HepG2 (cell line): ENCODE data around the gene GORASP2. TPM values are rescaled to one million over a fixed set of nuclear protein-coding genes. Genes with fewer than 3 reads are reported as not detected.

Experiments
- ATAC-seq: fragments of 200-7000 bp; cut with Tn5 transposase; 3 replicates; pipeline ENCODE4 v1.9.1; 2020; ENCODE audit warnings: mild to moderate bottlenecking, moderate library complexity
- BruUV-seq: library from RNA; stranded (reverse); fragments of 400-500 nt; replicated peaks from 2 replicates; lab custom pipeline; 2021; lab: Mats Ljungman, UMichigan
- CTCF ChIA-PET: fragments of 300-600 bp; formaldehyde crosslinking; extraction: SDS; loops from one replicate; lab custom pipeline; 2021; ENCODE audit warnings: low total read pairs, inconsistent platforms, low intra/inter-chr PET ratio; lab: Yijun Ruan, JAX
- POLR2A ChIA-PET: fragments of 350-600 bp; sonication (Branson Sonifier 250); formaldehyde crosslinking; loops from one replicate; lab custom pipeline; 2020; ENCODE audit warnings: antibody characterized with exemption, inconsistent platforms; lab: Yijun Ruan, JAX
- DNase-seq: peaks from one replicate; pipeline ENCODE4 v3.0.0-alpha.2; 2015; ENCODE audit warnings: low spot score
- FAIRE-seq: peaks from 3 replicates; lab custom pipeline; 2011; peaks lifted over from hg19 to GRCh38; lab: Jason Lieb, UNC
- H2AFZ ChIP-seq: one replicate; pipeline ENCODE4 v1.6.1; 2011; ENCODE audit warnings: low read length, inconsistent platforms
- H3K27ac ChIP-seq: fragments of 300-600 bp; 3 replicates; pipeline ENCODE4 v1.8.0; 2011; ENCODE audit warnings: mixed run types, mild to moderate bottlenecking, mixed read lengths, low read length, inconsistent platforms; ENCODE audit not compliant: insufficient read depth; ENCODE audit errors: extremely low read length
- H3K27me3 ChIP-seq, 2 experiments: fragments of 200-600 bp in 1 of 2; 2 replicates in 1 of 2; 3 replicates in 1 of 2; pipeline versions ENCODE4 v1.6.0 to v1.8.0; 2011; ENCODE audit warnings: low read length in 2 of 2, mild to moderate bottlenecking in 2 of 2, moderate library complexity in 2 of 2, inconsistent platforms in 1 of 2; ENCODE audit not compliant: insufficient read depth in 2 of 2, control insufficient read depth in 1 of 2
- H3K36me3 ChIP-seq, 2 experiments: fragments of 200-600 bp in 1 of 2; replicated peaks in 1 of 2; 2 replicates in 1 of 2; 3 replicates in 1 of 2; pipeline versions ENCODE4 v1.5.1 to v1.8.0; 2011; ENCODE audit warnings: low read length in 2 of 2, inconsistent platforms in 1 of 2; ENCODE audit not compliant: insufficient read depth in 2 of 2, control insufficient read depth in 1 of 2
- H3K4me1 ChIP-seq: 2 replicates; pipeline ENCODE4 v1.5.1; 2012; ENCODE audit warnings: low read length, inconsistent platforms; ENCODE audit not compliant: insufficient read depth
- H3K4me2 ChIP-seq: 2 replicates; pipeline ENCODE4 v1.6.0; 2011; ENCODE audit warnings: low read depth, low read length, inconsistent platforms
- H3K4me3 ChIP-seq, 3 experiments: fragments of 200-600 bp in 1 of 3; sonication (generic), shearing (Covaris generic) in 1 of 3; replicated peaks in 1 of 3; 2 replicates each; pipeline ENCODE4 v1.5.1; 2011 to 2016; ENCODE audit warnings: low read length in 3 of 3, inconsistent platforms in 2 of 3, low read depth in 2 of 3, mild to moderate bottlenecking in 2 of 3, control low read depth in 1 of 3, mixed read lengths in 1 of 3; ENCODE audit not compliant: insufficient read depth in 1 of 3
- H3K79me2 ChIP-seq: one replicate; pipeline ENCODE4 v1.6.1; 2011; ENCODE audit warnings: low read length, inconsistent platforms; ENCODE audit not compliant: insufficient read depth
- H3K9ac ChIP-seq: 2 replicates; pipeline ENCODE4 v1.6.0; 2011; ENCODE audit warnings: mild to moderate bottlenecking, low read depth, low read length, inconsistent platforms; ENCODE audit not compliant: insufficient read depth
- H3K9me3 ChIP-seq: 2 replicates; pipeline ENCODE4 v1.5.1; 2012; ENCODE audit warnings: mild to moderate bottlenecking, low read length
- H4K20me1 ChIP-seq: 2 replicates; pipeline ENCODE4 v1.6.0; 2011; ENCODE audit warnings: inconsistent platforms, mild to moderate bottlenecking, low read length, moderate library complexity; ENCODE audit not compliant: insufficient read depth
- CHCHD3 ChIP-seq: sonication (generic); formaldehyde crosslinking; IDR thresholded peaks from 2 replicates; pipeline ENCODE4 v1.8.0; 2022; ENCODE audit warnings: mild to moderate bottlenecking, missing genetic modification reagents, moderate library complexity
- FLYWCH1 ChIP-seq: sonication (generic); formaldehyde crosslinking; IDR thresholded peaks from 2 replicates; pipeline ENCODE4 v1.8.1; 2023; ENCODE audit warnings: mild to moderate bottlenecking, missing genetic modification reagents
- GMEB2 ChIP-seq: IDR thresholded peaks from 2 replicates; pipeline ENCODE4 v1.6.1; 2016; ENCODE audit warnings: missing biosample characterization, missing genetic modification reagents, low read depth
- KDM5B ChIP-seq: sonication (generic); formaldehyde crosslinking; IDR thresholded peaks from 2 replicates; pipeline ENCODE4 v1.4.0; 2020; ENCODE audit warnings: missing genetic modification reagents, mild to moderate bottlenecking, borderline replicate concordance
- MAF1 ChIP-seq: sonication (generic); formaldehyde crosslinking; IDR thresholded peaks from 2 replicates; pipeline ENCODE4 v1.5.0; 2020; ENCODE audit warnings: missing genetic modification reagents, borderline replicate concordance
- NR2F1 ChIP-seq, 2 experiments: fragments of 450-650 bp in 1 of 2; formaldehyde crosslinking in 1 of 2; IDR thresholded peaks; 2 replicates each; pipeline versions ENCODE4 v1.5.0 to v1.6.1; 2016 to 2020; ENCODE audit warnings: mild to moderate bottlenecking in 1 of 2, missing compliant biosample characterization in 1 of 2, missing genetic modification reagents in 1 of 2, moderate library complexity in 1 of 2
- SAP130 ChIP-seq: IDR thresholded peaks from 2 replicates; pipeline ENCODE4 v1.6.1; 2016; ENCODE audit warnings: low read depth
- SIX4 ChIP-seq: sonication (generic); formaldehyde crosslinking; IDR thresholded peaks from 2 replicates; pipeline ENCODE4 v1.4.0; 2020; ENCODE audit warnings: missing genetic modification reagents
- TCF7L2 ChIP-seq: IDR thresholded peaks from 2 replicates; pipeline ENCODE4 v1.6.1; 2011; ENCODE audit warnings: mild to moderate bottlenecking, low read depth, low read length, moderate library complexity
- THAP7 ChIP-seq: sonication (generic); formaldehyde crosslinking; IDR thresholded peaks from 2 replicates; pipeline ENCODE4 v1.8.1; 2023; ENCODE audit warnings: mild to moderate bottlenecking, missing genetic modification reagents
- ZBTB43 ChIP-seq: sonication (generic); formaldehyde crosslinking; conservative IDR thresholded peaks from 2 replicates; pipeline ENCODE4 v1.4.0; 2020; ENCODE audit warnings: missing genetic modification reagents
- ZNF546 ChIP-seq: sonication (generic); formaldehyde crosslinking; conservative IDR thresholded peaks from 2 replicates; pipeline ENCODE4 v1.8.1; 2023; ENCODE audit warnings: mild to moderate bottlenecking, missing genetic modification reagents
- WGBS: methylation state at CpG from one replicate; pipeline ENCODE4 v1.1.6; 2017; ENCODE audit warnings: low lambda C conversion rate; 5-methylcytosine and 5-hydroxymethylcytosine counted together
- in situ Hi-C: cut with HindIII; loops from 2 replicates; pipeline ENCODE4 v1.10.0; 2017; ENCODE audit warnings: low pct_unique_long_range_greater_than_20kb; ENCODE audit not compliant: extremely low pct_ligation_motif_present
- intact Hi-C: fragments of 100-400 bp; cut with micrococcal nuclease; formaldehyde crosslinking; loops from one replicate; pipeline ENCODE4 v1.10.0; 2022; ENCODE audit not compliant: unreplicated experiment
- polyA plus RNA-seq, 8 experiments: library from polyadenylated mRNA; depleted of rRNA in 3 of 8; stranded (reverse) in 7 of 8; unstranded in 1 of 8; fragments of >200 nt; fragmentation: Illumina TruSeq in 4 of 8; extraction: Trizol in 4 of 8; gene quantifications; 2 replicates each; pipeline versions ENCODE4 v1.2.1 to v1.2.3, GENCODE V29; 2011 to 2016; ENCODE audit warnings: low read depth in 4 of 8, missing spikeins in 1 of 8, mixed read lengths in 1 of 8; ENCODE audit not compliant: insufficient read depth in 1 of 8
- total RNA-seq, 5 experiments: library from RNA; depleted of rRNA; stranded (reverse); fragments of >200 nt; fragmentation: Illumina TruSeq; extraction: Trizol; gene quantifications; 2 replicates each; pipeline ENCODE4 v1.2.3, GENCODE V29; 2016; ENCODE audit warnings: low read depth in 1 of 5

GORASP2 gene
- total and polyA plus RNA-seq, 2 of the 13 experiments (the other 11 are each of a cell fraction or from before 2014, with no cell fraction given) = 103 to 239 TPM

- 8% methylated on average over 3 of the region's 3 CpGs for WGBS
- H3K36me3 ChIP-seq = no peaks in the 10 kb centered on the region
- BruUV-seq = no TSS peak
- H3K4me3 ChIP-seq = no peak overlapping the region
- TF ChIP-seq ZBTB43 (CRISPR knock-in tag) (no peak), TCF7L2 (no peak), THAP7 (no peak), FLYWCH1 (CRISPR knock-in tag) (no peak), SIX4 (CRISPR knock-in tag) (no peak), SAP130 (CRISPR knock-in tag) (no peak), MAF1 (CRISPR knock-in tag) (no peak), KDM5B (CRISPR knock-in tag) (no peak), GMEB2 (CRISPR knock-in tag) (no peak), CHCHD3 (CRISPR knock-in tag) (no peak), NR2F1 (CRISPR knock-in tag; IDR thresholded peaks at IDR 0.05) (no peak), ZNF546 (no peak)
- intact Hi-C loops (no loop called here), in situ Hi-C loops (no loop called here)
- ChIA-PET POLR2A (no interaction called here), CTCF (no interaction called here)
- FAIRE-seq (no peak), DNase-seq (no peak), ATAC-seq (peak; percentile 29; the same call in 1 of the 3 replicates)
- no peaks in the 10 kb centered on the region for H3K4me1 ChIP-seq
- H3K79me2 ChIP-seq = no peaks in the 10 kb centered on the region
- H4K20me1 ChIP-seq = no peaks in the 10 kb centered on the region
- H3K4me2 ChIP-seq = no peak overlapping the region
- H3K27me3 ChIP-seq = no peaks in the 10 kb centered on the region; a peak in 1 of 5 replicates
- H3K9me3 ChIP-seq = no peaks in the 10 kb centered on the region
- H3K9ac ChIP-seq = no peak overlapping the region
- no peak overlapping the region for H2AFZ ChIP-seq
- no peak overlapping the region for H3K27ac ChIP-seq
Observed at GRCh38 chr2:170895023-170895757, 33.9 kb upstream of the GORASP2 start.
